A673 (cell line): ENCODE data around the gene PATJ. TPM values are rescaled to one million over a fixed set of nuclear protein-coding genes. Genes with fewer than 3 reads are reported as not detected.

Experiments
- BruUV-seq: library from RNA; stranded (reverse); fragments of 400-500 nt; replicated peaks from 2 replicates; lab custom pipeline; 2021; lab: Mats Ljungman, UMichigan
- CTCF ChIA-PET: fragments of 300-600 bp; sonication (Branson Sonifier 250); formaldehyde crosslinking; loops from one replicate; lab custom pipeline; 2022; ENCODE audit warnings: antibody characterized with exemption; lab: Charles Lee
- POLR2A ChIA-PET: fragments of 300-600 bp; sonication (Branson Sonifier 250); formaldehyde crosslinking; loops from one replicate; lab custom pipeline; 2022; ENCODE audit warnings: antibody characterized with exemption; ENCODE audit not compliant: low non-redundant PET; lab: Charles Lee
- DNase-seq: peaks from one replicate; pipeline ENCODE4 v3.0.0-alpha.2; 2015; ENCODE audit warnings: low spot score
- H3K27ac ChIP-seq: fragments of 200-600 bp; sonication (generic); 2 replicates; pipeline ENCODE4 v1.5.1; 2016; ENCODE audit warnings: mixed run types, low read depth, mild to moderate bottlenecking, mixed read lengths, antibody characterized with exemption, low read length; ENCODE audit not compliant: poor library complexity, severe bottlenecking
- H3K27me3 ChIP-seq: fragments of 200-600 bp; sonication (generic); replicated peaks from 2 replicates; pipeline ENCODE4 v1.6.1; 2017; ENCODE audit warnings: mixed run types, low read depth, mild to moderate bottlenecking, mixed read lengths, antibody characterized with exemption, low read length; ENCODE audit not compliant: insufficient read depth, poor library complexity
- H3K36me3 ChIP-seq: fragments of 200-600 bp; sonication (generic); 2 replicates; pipeline ENCODE4 v1.6.1; 2016; ENCODE audit warnings: mixed run types, mild to moderate bottlenecking, mixed read lengths, antibody characterized with exemption, low read length; ENCODE audit not compliant: insufficient read depth, poor library complexity, severe bottlenecking
- H3K4me1 ChIP-seq: fragments of 200-600 bp; sonication (generic); 2 replicates; pipeline ENCODE4 v1.6.1; 2017; ENCODE audit warnings: mixed run types, mild to moderate bottlenecking, mixed read lengths, antibody characterized with exemption, low read length; ENCODE audit not compliant: insufficient read depth, poor library complexity, severe bottlenecking
- H3K4me3 ChIP-seq: fragments of 200-600 bp; sonication (generic); 2 replicates; pipeline ENCODE4 v1.5.1; 2016; ENCODE audit warnings: low read depth, mixed run types, mild to moderate bottlenecking, mixed read lengths, low read length; ENCODE audit not compliant: poor library complexity, severe bottlenecking
- H3K9me3 ChIP-seq: fragments of 200-600 bp; sonication (generic); 2 replicates; pipeline ENCODE4 v1.6.1; 2016; ENCODE audit warnings: mixed run types, low read depth, mild to moderate bottlenecking, mixed read lengths, antibody characterized with exemption, low read length; ENCODE audit not compliant: poor library complexity, severe bottlenecking
- CTCF ChIP-seq: fragments of 300-800, 200-600 bp; sonication (generic); conservative IDR thresholded peaks from 2 replicates; pipeline ENCODE4 v1.5.1; 2017; ENCODE audit warnings: low read depth, mild to moderate bottlenecking, antibody characterized with exemption, low read length, moderate library complexity, mixed read lengths
- EZH2 ChIP-seq: fragments of 200-600 bp; sonication (generic); IDR thresholded peaks from 2 replicates; pipeline ENCODE4 v1.6.1; 2017; ENCODE audit warnings: borderline replicate concordance, low read depth, mild to moderate bottlenecking, mixed read lengths, antibody characterized with exemption, low read length; ENCODE audit not compliant: poor library complexity, severe bottlenecking
- intact Hi-C: fragments of 100-400 bp; cut with micrococcal nuclease; formaldehyde crosslinking; loops from one replicate; pipeline ENCODE4 v1.10.0; 2022; ENCODE audit not compliant: unreplicated experiment
- total RNA-seq: library from RNA; stranded (reverse); gene quantifications from 2 replicates; pipeline ENCODE4 v1.2.3, GENCODE V29; 2021

The PATJ gene
- total RNA-seq, 1 experiment from 2014 or later, result 6.6 TPM

GRCh38 chr1:62117018-62117750 lies 374.9 kb downstream of the PATJ start:
- Histone ChIP-seq H3K4me3 (no peak overlapping the region), H3K9me3 (no peaks in the 10 kb centered on the region), H3K36me3 (no peaks in the 10 kb centered on the region), H3K27ac (no peak overlapping the region), H3K27me3 (no peaks in the 10 kb centered on the region), H3K4me1 (no peaks in the 10 kb centered on the region)
- DNase-seq, result no peak
- BruUV-seq, result no TSS peak
- TF ChIP-seq EZH2 (no peak), CTCF (no peak)
- ChIA-PET CTCF (no interaction called here), POLR2A (no interaction called here)
- intact Hi-C loops, result no loop called here

GRCh38 chr1:62126579-62127290 lies 384.5 kb downstream of the PATJ start:
- Histone ChIP-seq H3K27me3 (no peaks in the 10 kb centered on the region), H3K4me3 (no peak overlapping the region), H3K27ac (no peak overlapping the region), H3K4me1 (no peaks in the 10 kb centered on the region), H3K36me3 (no peaks in the 10 kb centered on the region), H3K9me3 (no peaks in the 10 kb centered on the region)
- no TSS peak for BruUV-seq
- ChIA-PET CTCF (no interaction called here), POLR2A (no interaction called here)
- intact Hi-C loops, result no loop called here
- no peak for DNase-seq
- TF ChIP-seq CTCF, result no peak

- no peak for TF ChIP-seq EZH2
- TF ChIP-seq CTCF, result no peak
- no peak for DNase-seq
- ChIA-PET POLR2A (no interaction called here), CTCF (no interaction called here)
- no peak overlapping the region for H3K27ac ChIP-seq
- BruUV-seq, result no TSS peak
- no peaks in the 10 kb centered on the region for H3K9me3 ChIP-seq
- H3K4me3 ChIP-seq, result no peak overlapping the region
- intact Hi-C loops, result no loop called here
- no peaks in the 10 kb centered on the region for H3K36me3 ChIP-seq
- H3K4me1 ChIP-seq, result no peaks in the 10 kb centered on the region
- no peaks in the 10 kb centered on the region for H3K27me3 ChIP-seq
These were observed 386.5 kb downstream of the PATJ start for GRCh38 chr1:62128745-62129144.
